ENCODE data around the gene MCF2L2. TPM values are rescaled to one million over a fixed set of nuclear protein-coding genes. Genes with fewer than 3 reads are reported as not detected.

Gene MCF2L2
- total RNA-seq, 1 experiment from 2014 or later: 12.2 TPM

GRCh38 chr3:183360971-183361624, 67.3 kb downstream of the MCF2L2 start:
- no peaks in the 10 kb centered on the region for H3K9me2 ChIP-seq (replicated peaks; ENCODE audit: insufficient read depth, low read length)
- H3K79me2 ChIP-seq (ENCODE audit: low read length): no peaks in the 10 kb centered on the region
- no peak for DNase-seq
- H3K27ac ChIP-seq (ENCODE audit: low read length): no peak overlapping the region
- no peaks in the 10 kb centered on the region for H3K36me3 ChIP-seq (ENCODE audit: insufficient read depth, low read length)
- H2AFZ ChIP-seq (ENCODE audit: low read length): no peak overlapping the region
- no peak overlapping the region for H3K4me3 ChIP-seq (ENCODE audit: low read length)
- H3K9me3 ChIP-seq (ENCODE audit: low read length): no peaks in the 10 kb centered on the region
- no peaks in the 10 kb centered on the region for H4K20me1 ChIP-seq (ENCODE audit: insufficient read depth, low read depth, low read length)
- H3K4me1 ChIP-seq (ENCODE audit: low read length): peaks cover 5% of the 10 kb centered on the region
- no peak overlapping the region for H3K4me2 ChIP-seq (ENCODE audit: low read depth, low read length, poor library complexity, severe bottlenecking)
- no peaks in the 10 kb centered on the region for H3K27me3 ChIP-seq (ENCODE audit: low read length)
- no peak overlapping the region for H3K9ac ChIP-seq (ENCODE audit: low read length)

DNA sequence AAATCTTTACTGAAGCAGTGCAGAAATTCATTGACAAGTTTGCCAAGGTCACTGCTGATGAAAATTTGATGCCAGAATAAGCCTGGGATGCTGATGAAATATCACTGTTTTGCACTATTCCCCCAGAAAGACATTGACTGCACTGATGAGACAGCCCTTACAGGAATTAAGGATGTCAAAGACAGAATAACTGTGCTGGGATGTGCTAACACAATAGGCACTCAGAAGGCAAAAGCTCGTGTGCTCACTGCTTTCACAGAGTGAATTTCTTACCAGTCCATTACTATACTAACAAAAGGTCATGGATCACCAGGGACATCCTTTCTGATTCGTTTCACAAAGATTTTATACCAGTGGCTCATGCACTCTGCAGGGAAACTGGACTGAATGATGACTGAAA, 69.4 kb downstream of the MCF2L2 start:
- Histone ChIP-seq H3K4me3 (ENCODE audit: low read length) (no peak overlapping the region), H3K4me1 (ENCODE audit: low read length) (no peaks in the 10 kb centered on the region), H3K79me2 (ENCODE audit: low read length) (no peaks in the 10 kb centered on the region)

DNA sequence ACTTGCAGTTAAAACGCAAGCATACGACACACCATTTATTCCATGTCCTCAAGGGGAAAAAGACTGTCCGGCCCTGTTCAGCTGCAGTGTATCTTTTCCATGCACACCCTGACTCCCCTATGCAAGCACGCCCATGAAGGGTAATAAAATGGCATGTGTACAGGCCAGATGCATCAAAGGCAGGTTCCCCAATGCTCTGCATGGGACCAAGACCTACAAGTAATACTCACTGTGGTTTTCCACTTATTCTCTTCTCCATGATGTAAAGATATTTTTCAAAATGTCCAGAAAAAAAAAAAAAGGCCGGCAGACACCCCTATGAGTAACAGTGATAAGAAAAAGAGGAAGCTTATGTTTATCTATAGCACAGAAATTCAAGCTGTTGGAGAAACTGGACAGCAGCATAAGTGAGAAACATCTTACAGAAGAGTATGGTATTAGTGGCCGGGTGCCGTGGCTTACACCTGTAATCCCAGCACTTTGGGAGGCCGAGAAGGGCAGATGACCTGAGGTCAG, 70.8 kb downstream of the MCF2L2 start:
- no peaks in the 10 kb centered on the region for H3K9me3 ChIP-seq (ENCODE audit: low read length)

More for the DNA sequence above, 69.4 kb downstream of the MCF2L2 start:
- Histone ChIP-seq H2AFZ (ENCODE audit: low read length) (no peak overlapping the region), H3K4me2 (ENCODE audit: low read depth, low read length, poor library complexity, severe bottlenecking) (no peak overlapping the region), H3K9me3 (ENCODE audit: low read length) (no peaks in the 10 kb centered on the region), H3K27ac (ENCODE audit: low read length) (no peak overlapping the region), H3K9ac (ENCODE audit: low read length) (no peak overlapping the region), H4K20me1 (ENCODE audit: insufficient read depth, low read depth, low read length) (no peaks in the 10 kb centered on the region), H3K9me2 (replicated peaks; ENCODE audit: insufficient read depth, low read length) (no peaks in the 10 kb centered on the region), H3K27me3 (ENCODE audit: low read length) (no peaks in the 10 kb centered on the region), H3K36me3 (ENCODE audit: insufficient read depth, low read length) (no peaks in the 10 kb centered on the region)
- no peak for DNase-seq

DNA sequence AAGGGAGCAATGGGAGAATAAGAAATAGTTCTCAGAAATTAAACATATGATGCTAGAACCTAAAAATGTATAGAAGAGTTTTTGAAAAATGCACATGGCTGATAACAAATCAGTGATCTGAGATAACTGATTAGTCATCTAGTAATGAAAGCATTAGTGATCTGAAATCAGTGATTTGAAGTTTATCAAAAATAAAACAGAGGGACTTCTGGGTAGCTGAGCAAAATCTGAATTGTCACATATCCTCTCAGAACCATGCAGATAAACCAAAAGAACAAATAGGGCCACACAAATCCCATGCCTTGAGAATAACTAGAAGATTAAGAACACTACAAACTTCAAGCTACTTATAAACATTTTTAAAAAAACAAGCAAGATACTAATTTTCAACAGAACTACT, 71.5 kb downstream of the MCF2L2 start:
- Histone ChIP-seq H3K27ac (ENCODE audit: low read length) (no peak overlapping the region), H3K27me3 (ENCODE audit: low read length) (no peaks in the 10 kb centered on the region), H3K36me3 (ENCODE audit: insufficient read depth, low read length) (no peaks in the 10 kb centered on the region), H3K4me1 (ENCODE audit: low read length) (no peaks in the 10 kb centered on the region), H3K4me3 (ENCODE audit: low read length) (no peak overlapping the region), H3K9ac (ENCODE audit: low read length) (no peak overlapping the region), H3K9me2 (replicated peaks; ENCODE audit: insufficient read depth, low read length) (no peaks in the 10 kb centered on the region), H2AFZ (ENCODE audit: low read length) (no peak overlapping the region), H3K9me3 (ENCODE audit: low read length) (no peaks in the 10 kb centered on the region), H4K20me1 (ENCODE audit: insufficient read depth, low read depth, low read length) (no peaks in the 10 kb centered on the region), H3K4me2 (ENCODE audit: low read depth, low read length, poor library complexity, severe bottlenecking) (no peak overlapping the region), H3K79me2 (ENCODE audit: low read length) (no peaks in the 10 kb centered on the region)
- DNase-seq: no peak

More for the DNA sequence above, 70.8 kb downstream of the MCF2L2 start:
- no peaks in the 10 kb centered on the region for H3K4me1 ChIP-seq (ENCODE audit: low read length)
- H3K9me2 ChIP-seq (replicated peaks; ENCODE audit: insufficient read depth, low read length): no peaks in the 10 kb centered on the region
- no peak overlapping the region for H2AFZ ChIP-seq (ENCODE audit: low read length)
- H3K9ac ChIP-seq (ENCODE audit: low read length): no peak overlapping the region
- no peaks in the 10 kb centered on the region for H3K27me3 ChIP-seq (ENCODE audit: low read length)
- H3K27ac ChIP-seq (ENCODE audit: low read length): no peak overlapping the region
- no peak overlapping the region for H3K4me2 ChIP-seq (ENCODE audit: low read depth, low read length, poor library complexity, severe bottlenecking)
- H3K79me2 ChIP-seq (ENCODE audit: low read length): no peaks in the 10 kb centered on the region
- H3K4me3 ChIP-seq (ENCODE audit: low read length): no peak overlapping the region
- no peaks in the 10 kb centered on the region for H4K20me1 ChIP-seq (ENCODE audit: insufficient read depth, low read depth, low read length)
- DNase-seq: no peak
- H3K36me3 ChIP-seq (ENCODE audit: insufficient read depth, low read length): no peaks in the 10 kb centered on the region

GRCh38 chr3:183354874-183355273, 73.5 kb downstream of the MCF2L2 start:
- H3K4me1 ChIP-seq (ENCODE audit: low read length): no peaks in the 10 kb centered on the region
- H2AFZ ChIP-seq (ENCODE audit: low read length): no peak overlapping the region
- no peak overlapping the region for H3K4me2 ChIP-seq (ENCODE audit: low read depth, low read length, poor library complexity, severe bottlenecking)
- no peaks in the 10 kb centered on the region for H3K9me3 ChIP-seq (ENCODE audit: low read length)
- H3K27ac ChIP-seq (ENCODE audit: low read length): no peak overlapping the region
- DNase-seq: no peak
- no peaks in the 10 kb centered on the region for H3K36me3 ChIP-seq (ENCODE audit: insufficient read depth, low read length)
- H3K27me3 ChIP-seq (ENCODE audit: low read length): no peaks in the 10 kb centered on the region
- H3K9me2 ChIP-seq (replicated peaks; ENCODE audit: insufficient read depth, low read length): no peaks in the 10 kb centered on the region
- H3K4me3 ChIP-seq (ENCODE audit: low read length): no peak overlapping the region
- H3K9ac ChIP-seq (ENCODE audit: low read length): no peak overlapping the region
- no peaks in the 10 kb centered on the region for H4K20me1 ChIP-seq (ENCODE audit: insufficient read depth, low read depth, low read length)
- no peaks in the 10 kb centered on the region for H3K79me2 ChIP-seq (ENCODE audit: low read length)

GRCh38 chr3:183354325-183354831, 74.0 kb downstream of the MCF2L2 start:
- H3K4me2 ChIP-seq (ENCODE audit: low read depth, low read length, poor library complexity, severe bottlenecking): no peak overlapping the region
- no peaks in the 10 kb centered on the region for H3K79me2 ChIP-seq (ENCODE audit: low read length)
- no peaks in the 10 kb centered on the region for H3K9me3 ChIP-seq (ENCODE audit: low read length)
- H3K4me3 ChIP-seq (ENCODE audit: low read length): no peak overlapping the region
- H3K9me2 ChIP-seq (replicated peaks; ENCODE audit: insufficient read depth, low read length): no peaks in the 10 kb centered on the region
- H3K36me3 ChIP-seq (ENCODE audit: insufficient read depth, low read length): no peaks in the 10 kb centered on the region
- no peak overlapping the region for H2AFZ ChIP-seq (ENCODE audit: low read length)
- H3K9ac ChIP-seq (ENCODE audit: low read length): no peak overlapping the region
- no peaks in the 10 kb centered on the region for H3K4me1 ChIP-seq (ENCODE audit: low read length)
- DNase-seq: no peak
- H3K27ac ChIP-seq (ENCODE audit: low read length): no peak overlapping the region
- H3K27me3 ChIP-seq (ENCODE audit: low read length): no peaks in the 10 kb centered on the region
- H4K20me1 ChIP-seq (ENCODE audit: insufficient read depth, low read depth, low read length): no peaks in the 10 kb centered on the region

DNA sequence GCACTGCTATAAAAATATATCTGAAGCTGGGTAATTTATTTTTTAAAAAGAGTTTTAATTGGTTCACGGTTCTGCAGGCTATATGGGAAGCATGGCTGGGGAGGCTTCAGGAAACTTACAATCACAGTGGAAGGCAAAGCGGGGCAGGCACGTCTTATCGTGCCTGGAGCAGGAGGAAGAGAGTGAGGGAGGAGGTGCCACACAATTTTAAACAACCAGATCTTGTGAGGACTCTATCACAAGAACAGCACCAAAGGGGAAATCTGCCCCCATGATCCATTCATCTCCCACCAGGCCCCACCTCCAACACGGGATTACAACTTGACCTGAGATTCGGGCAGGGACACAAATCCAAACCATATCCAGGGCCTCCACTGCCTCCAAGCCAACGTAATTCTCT, 75.0 kb downstream of the MCF2L2 start:
- Histone ChIP-seq H3K4me1 (ENCODE audit: low read length) (no peaks in the 10 kb centered on the region), H3K27me3 (ENCODE audit: low read length) (no peaks in the 10 kb centered on the region), H3K4me2 (ENCODE audit: low read depth, low read length, poor library complexity, severe bottlenecking) (no peak overlapping the region), H3K4me3 (ENCODE audit: low read length) (no peak overlapping the region), H3K9ac (ENCODE audit: low read length) (no peak overlapping the region), H3K9me2 (replicated peaks; ENCODE audit: insufficient read depth, low read length) (no peaks in the 10 kb centered on the region), H3K9me3 (ENCODE audit: low read length) (no peaks in the 10 kb centered on the region), H4K20me1 (ENCODE audit: insufficient read depth, low read depth, low read length) (no peaks in the 10 kb centered on the region), H3K79me2 (ENCODE audit: low read length) (no peaks in the 10 kb centered on the region), H3K27ac (ENCODE audit: low read length) (no peak overlapping the region), H2AFZ (ENCODE audit: low read length) (no peak overlapping the region), H3K36me3 (ENCODE audit: insufficient read depth, low read length) (no peaks in the 10 kb centered on the region)
- no peak for DNase-seq

DNA sequence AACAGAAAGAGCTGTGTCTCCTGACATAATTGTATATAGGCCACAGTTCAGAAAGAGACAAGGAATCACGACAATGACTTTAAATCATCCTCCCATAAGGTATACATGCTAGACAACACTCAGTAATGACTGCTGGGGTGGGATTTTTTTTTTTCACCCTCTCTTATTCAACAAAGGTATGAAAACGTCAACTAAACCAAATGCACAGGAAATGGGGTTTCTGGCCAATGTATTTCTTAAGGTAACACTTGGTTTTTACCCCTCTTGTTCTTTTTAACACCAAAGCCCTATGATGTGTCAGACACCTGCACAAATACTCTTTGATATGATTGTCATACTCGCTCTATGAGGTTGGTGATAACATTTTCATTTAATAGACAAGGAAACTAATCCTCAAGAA, 78.3 kb downstream of the MCF2L2 start:
- Histone ChIP-seq H3K4me1 (ENCODE audit: low read length) (no peaks in the 10 kb centered on the region), H3K27me3 (ENCODE audit: low read length) (no peaks in the 10 kb centered on the region), H3K79me2 (ENCODE audit: low read length) (no peaks in the 10 kb centered on the region), H3K27ac (ENCODE audit: low read length) (no peak overlapping the region), H3K4me2 (ENCODE audit: low read depth, low read length, poor library complexity, severe bottlenecking) (no peak overlapping the region), H2AFZ (ENCODE audit: low read length) (no peak overlapping the region), H3K36me3 (ENCODE audit: insufficient read depth, low read length) (no peaks in the 10 kb centered on the region), H3K9ac (ENCODE audit: low read length) (no peak overlapping the region), H3K4me3 (ENCODE audit: low read length) (no peak overlapping the region), H3K9me2 (replicated peaks; ENCODE audit: insufficient read depth, low read length) (no peaks in the 10 kb centered on the region), H4K20me1 (ENCODE audit: insufficient read depth, low read depth, low read length) (no peaks in the 10 kb centered on the region), H3K9me3 (ENCODE audit: low read length) (no peaks in the 10 kb centered on the region)
- DNase-seq: no peak
